Neural cell (in vitro differentiated cells): ENCODE measurements around the gene SKIC8. TPM values are rescaled to one million over a fixed set of nuclear protein-coding genes. Genes with fewer than 3 reads are reported as not detected.

Source experiments
- H2AFZ ChIP-seq: fragments of 200-600, 300-800 bp; sonication (generic), shearing (Covaris generic); 2 replicates; pipeline ENCODE4 v1.6.0; 2014; ENCODE audit warnings: low read depth, mild to moderate bottlenecking, antibody characterized with exemption, low read length, moderate library complexity
- H3F3A ChIP-seq: fragments of 200-600 bp; shearing (Covaris generic); 2 replicates; pipeline ENCODE4 v1.6.1; 2016; ENCODE audit warnings: mild to moderate bottlenecking, moderate library complexity, mixed read lengths, antibody characterized with exemption, low read length; ENCODE audit not compliant: insufficient read depth, poor library complexity, severe bottlenecking
- H3K27ac ChIP-seq: fragments of 200-600, 300-800 bp; sonication (generic), shearing (Covaris generic); 2 replicates; pipeline ENCODE4 v1.5.1; 2014; ENCODE audit warnings: mild to moderate bottlenecking, low read length, moderate library complexity
- H3K27me3 ChIP-seq: fragments of 300-800, 200-600 bp; sonication (generic), shearing (Covaris generic); 2 replicates; pipeline ENCODE4 v1.6.0; 2014; ENCODE audit warnings: mild to moderate bottlenecking, low read depth, low read length, moderate library complexity; ENCODE audit not compliant: insufficient read depth
- H3K36me3 ChIP-seq: fragments of 300-800, 200-600 bp; sonication (generic), shearing (Covaris generic); 2 replicates; pipeline ENCODE4 v1.5.1; 2014; ENCODE audit warnings: mild to moderate bottlenecking, antibody characterized with exemption, low read length, moderate library complexity; ENCODE audit not compliant: insufficient read depth
- H3K4me2 ChIP-seq: fragments of 300-800, 200-600 bp; sonication (generic), shearing (Covaris generic); 2 replicates; pipeline ENCODE4 v1.6.0; 2014; ENCODE audit warnings: mild to moderate bottlenecking, low read length
- H3K4me3 ChIP-seq: fragments of 300-800, 200-600 bp; sonication (generic), shearing (Covaris generic); 2 replicates; pipeline ENCODE4 v1.5.1; 2014; ENCODE audit warnings: mild to moderate bottlenecking, low read length, moderate library complexity
- H3K79me2 ChIP-seq: fragments of 200-600 bp; shearing (Covaris generic); replicated peaks from 2 replicates; pipeline ENCODE4 v1.6.0; 2014; ENCODE audit warnings: mild to moderate bottlenecking, low read length, moderate library complexity; ENCODE audit not compliant: insufficient read depth
- H3K9ac ChIP-seq: fragments of 300-800, 200-600 bp; sonication (generic), shearing (Covaris generic); 2 replicates; pipeline ENCODE4 v1.6.1; 2016; ENCODE audit warnings: mild to moderate bottlenecking, low read length, mixed read lengths
- H3K9me2 ChIP-seq: fragments of 200-600 bp; shearing (Covaris generic); 2 replicates; pipeline ENCODE4 v1.6.1; 2016; ENCODE audit warnings: mild to moderate bottlenecking, low read length, mixed read lengths; ENCODE audit not compliant: insufficient read depth
- H3K9me3 ChIP-seq: fragments of 200-600, 300-800 bp; sonication (generic), shearing (Covaris generic); 2 replicates; pipeline ENCODE4 v1.6.1; 2016; ENCODE audit warnings: mild to moderate bottlenecking, mixed run types, low read length, moderate library complexity, mixed read lengths
- H4K20me1 ChIP-seq: fragments of 200-600 bp; shearing (Covaris generic); 2 replicates; pipeline ENCODE4 v1.6.1; 2016; ENCODE audit warnings: mild to moderate bottlenecking, mixed run types; ENCODE audit not compliant: insufficient read depth
- CTCF ChIP-seq: fragments of 450-650 bp; IDR thresholded peaks from 2 replicates; pipeline ENCODE4 v1.5.1; 2014; ENCODE audit warnings: antibody characterized with exemption, mild to moderate bottlenecking, moderate library complexity; ENCODE audit not compliant: poor library complexity, severe bottlenecking
- EP300 ChIP-seq: fragments of 450-650 bp; conservative IDR thresholded peaks from 2 replicates; pipeline ENCODE4 v1.6.1; 2014; ENCODE audit warnings: antibody characterized with exemption, mild to moderate bottlenecking, moderate library complexity; ENCODE audit not compliant: poor library complexity, severe bottlenecking
- EZH2 ChIP-seq: fragments of 200-600, 300-800 bp; shearing (Covaris generic), sonication (generic); IDR thresholded peaks from 2 replicates; pipeline ENCODE4 v1.6.1; 2014; ENCODE audit warnings: antibody characterized with exemption, low read length, borderline replicate concordance, mild to moderate bottlenecking; ENCODE audit not compliant: insufficient read depth, poor library complexity, severe bottlenecking
- MXI1 ChIP-seq: fragments of 450-650 bp; conservative IDR thresholded peaks from 2 replicates; pipeline ENCODE4 v1.6.1; 2014; ENCODE audit warnings: antibody characterized with exemption, mild to moderate bottlenecking; ENCODE audit not compliant: poor library complexity, severe bottlenecking
- POLR2AphosphoS5 ChIP-seq: IDR thresholded peaks from 2 replicates; pipeline ENCODE4 v1.6.1; 2012
- RAD21 ChIP-seq: fragments of 450-650 bp; conservative IDR thresholded peaks from 2 replicates; pipeline ENCODE4 v1.6.1; 2014; ENCODE audit warnings: antibody characterized with exemption, mild to moderate bottlenecking, moderate library complexity
- SMC3 ChIP-seq: fragments of 450-650 bp; conservative IDR thresholded peaks from 2 replicates; pipeline ENCODE4 v1.6.1; 2014; ENCODE audit warnings: antibody characterized with exemption, mild to moderate bottlenecking, moderate library complexity; ENCODE audit not compliant: poor library complexity
- TAF1 ChIP-seq: IDR thresholded peaks from 2 replicates; pipeline ENCODE4 v1.6.1; 2012; ENCODE audit warnings: low read depth
- polyA plus RNA-seq: library from polyadenylated mRNA; depleted of rRNA; stranded (reverse); fragments of >200 nt; gene quantifications from 2 replicates; pipeline ENCODE4 v1.2.3, GENCODE V29; 2014
- TF ChIP-seq, protein P1 (sequence below): IDR thresholded peaks from 2 replicates; pipeline ENCODE4 v1.6.1; 2012; ENCODE audit warnings: borderline replicate concordance

SKIC8 gene
- polyA plus RNA-seq, 1 donor from 2014 or later, result 170 TPM

DNA sequence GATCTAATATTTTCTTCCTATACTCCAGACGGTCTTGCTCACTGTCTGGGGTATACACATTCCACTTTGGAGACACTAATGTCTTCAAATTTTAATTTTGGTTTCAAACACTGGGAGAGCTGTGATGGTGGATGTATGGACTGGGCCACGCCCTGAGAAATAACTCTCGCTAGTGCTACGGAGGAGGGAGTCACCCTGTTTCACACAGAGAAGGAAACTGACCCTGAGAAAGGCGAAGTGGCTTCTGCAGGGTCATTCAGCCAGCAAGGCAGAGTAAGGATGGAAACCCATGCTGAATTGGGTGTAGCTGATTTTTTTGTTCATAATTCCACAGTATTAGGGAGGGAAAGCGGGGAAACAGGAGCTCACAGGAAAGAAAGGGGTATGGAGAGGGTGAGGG is 8.6 kb upstream of the SKIC8 start:
- TF ChIP-seq CTCF, result no peak
- no peak for TF ChIP-seq EP300
- TF ChIP-seq RAD21, result no peak
- no peak for TF ChIP-seq SMC3
- no peak for TF ChIP-seq MXI1
- TF ChIP-seq TAF1, result no peak
- TF ChIP-seq EZH2, result no peak
- TF ChIP-seq, protein P1, sequence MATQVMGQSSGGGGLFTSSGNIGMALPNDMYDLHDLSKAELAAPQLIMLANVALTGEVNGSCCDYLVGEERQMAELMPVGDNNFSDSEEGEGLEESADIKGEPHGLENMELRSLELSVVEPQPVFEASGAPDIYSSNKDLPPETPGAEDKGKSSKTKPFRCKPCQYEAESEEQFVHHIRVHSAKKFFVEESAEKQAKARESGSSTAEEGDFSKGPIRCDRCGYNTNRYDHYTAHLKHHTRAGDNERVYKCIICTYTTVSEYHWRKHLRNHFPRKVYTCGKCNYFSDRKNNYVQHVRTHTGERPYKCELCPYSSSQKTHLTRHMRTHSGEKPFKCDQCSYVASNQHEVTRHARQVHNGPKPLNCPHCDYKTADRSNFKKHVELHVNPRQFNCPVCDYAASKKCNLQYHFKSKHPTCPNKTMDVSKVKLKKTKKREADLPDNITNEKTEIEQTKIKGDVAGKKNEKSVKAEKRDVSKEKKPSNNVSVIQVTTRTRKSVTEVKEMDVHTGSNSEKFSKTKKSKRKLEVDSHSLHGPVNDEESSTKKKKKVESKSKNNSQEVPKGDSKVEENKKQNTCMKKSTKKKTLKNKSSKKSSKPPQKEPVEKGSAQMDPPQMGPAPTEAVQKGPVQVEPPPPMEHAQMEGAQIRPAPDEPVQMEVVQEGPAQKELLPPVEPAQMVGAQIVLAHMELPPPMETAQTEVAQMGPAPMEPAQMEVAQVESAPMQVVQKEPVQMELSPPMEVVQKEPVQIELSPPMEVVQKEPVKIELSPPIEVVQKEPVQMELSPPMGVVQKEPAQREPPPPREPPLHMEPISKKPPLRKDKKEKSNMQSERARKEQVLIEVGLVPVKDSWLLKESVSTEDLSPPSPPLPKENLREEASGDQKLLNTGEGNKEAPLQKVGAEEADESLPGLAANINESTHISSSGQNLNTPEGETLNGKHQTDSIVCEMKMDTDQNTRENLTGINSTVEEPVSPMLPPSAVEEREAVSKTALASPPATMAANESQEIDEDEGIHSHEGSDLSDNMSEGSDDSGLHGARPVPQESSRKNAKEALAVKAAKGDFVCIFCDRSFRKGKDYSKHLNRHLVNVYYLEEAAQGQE, result no peak
- TF ChIP-seq POLR2AphosphoS5, result no peak
- Histone ChIP-seq H2AFZ (no peak overlapping the region), H3K4me3 (no peak overlapping the region), H3K36me3 (no peaks in the 10 kb centered on the region), H4K20me1 (no peaks in the 10 kb centered on the region), H3K27ac (no peak overlapping the region), H3K4me2 (no peak overlapping the region), H3K9me3 (no peaks in the 10 kb centered on the region), H3K27me3 (no peaks in the 10 kb centered on the region), H3F3A (no peaks in the 10 kb centered on the region), H3K9ac (no peak overlapping the region), H3K79me2 (no peaks in the 10 kb centered on the region), H3K9me2 (no peaks in the 10 kb centered on the region)

GRCh38 chr15:78306176-78306774 is 6.9 kb upstream of the SKIC8 start:
- no peaks in the 10 kb centered on the region for H3K27me3 ChIP-seq
- H3F3A ChIP-seq, result no peaks in the 10 kb centered on the region

More at GRCh38 chr15:78306176-78306774, 6.9 kb upstream of the SKIC8 start:
- Histone ChIP-seq H3K9ac (no peak overlapping the region), H3K9me2 (no peaks in the 10 kb centered on the region), H3K79me2 (no peaks in the 10 kb centered on the region), H2AFZ (no peak overlapping the region), H3K27ac (no peak overlapping the region), H3K4me3 (no peak overlapping the region), H4K20me1 (no peaks in the 10 kb centered on the region), H3K4me2 (no peak overlapping the region), H3K9me3 (no peaks in the 10 kb centered on the region), H3K36me3 (no peaks in the 10 kb centered on the region)
- TF ChIP-seq MXI1 (no peak), EZH2 (no peak), RAD21 (no peak), CTCF (no peak), SMC3 (no peak), TAF1 (no peak), EP300 (no peak), POLR2AphosphoS5 (no peak)
- TF ChIP-seq, protein P1, result no peak
